ENCODE results near the gene HMGCR.
"Not testable (repeated sequence)": the region's sequence is repeated elsewhere in the genome, so short reads cannot be mapped to it uniquely, and the experiment has no call there.

The HMGCR gene

DNA sequence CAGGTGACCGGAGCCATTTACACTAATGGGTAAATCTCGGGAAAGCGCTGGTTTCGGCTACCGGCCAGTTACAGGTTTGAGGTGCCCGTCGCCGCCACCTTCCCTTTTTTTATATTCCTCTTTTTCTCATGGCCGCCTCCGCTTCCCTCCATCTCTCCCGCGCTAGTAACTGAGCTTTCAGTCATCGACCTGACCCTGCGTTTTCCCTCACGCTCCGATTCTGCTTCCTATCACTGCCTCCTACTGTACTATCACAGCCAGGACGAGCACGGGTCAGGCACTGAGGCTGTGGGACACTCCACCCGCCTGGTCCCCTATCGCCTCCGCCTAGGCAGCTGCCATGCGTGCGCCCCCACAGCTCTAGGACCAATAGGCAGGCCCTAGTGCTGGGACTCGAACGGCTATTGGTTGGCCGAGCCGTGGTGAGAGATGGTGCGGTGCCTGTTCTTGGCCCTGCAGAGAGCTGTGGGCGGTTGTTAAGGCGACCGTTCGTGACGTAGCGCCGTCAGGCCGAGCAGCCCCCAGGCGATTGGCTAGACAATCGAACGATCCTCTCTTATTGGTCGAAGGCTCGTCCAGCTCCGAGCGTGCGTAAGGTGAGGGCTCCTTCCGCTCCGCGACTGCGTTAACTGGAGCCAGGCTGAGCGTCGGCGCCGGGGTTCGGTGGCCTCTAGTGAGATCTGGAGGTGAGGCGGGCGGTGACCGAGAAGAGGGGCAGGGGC is at the start of gene HMGCR:
HMGCR (plus strand) TSS at position 606 of the 722 bp plus-strand sequence. CDS start 5,386 bp downstream, outside the sequence.
- peak; percentile 74 to 100 (median 98) for DNase-seq

DNA sequence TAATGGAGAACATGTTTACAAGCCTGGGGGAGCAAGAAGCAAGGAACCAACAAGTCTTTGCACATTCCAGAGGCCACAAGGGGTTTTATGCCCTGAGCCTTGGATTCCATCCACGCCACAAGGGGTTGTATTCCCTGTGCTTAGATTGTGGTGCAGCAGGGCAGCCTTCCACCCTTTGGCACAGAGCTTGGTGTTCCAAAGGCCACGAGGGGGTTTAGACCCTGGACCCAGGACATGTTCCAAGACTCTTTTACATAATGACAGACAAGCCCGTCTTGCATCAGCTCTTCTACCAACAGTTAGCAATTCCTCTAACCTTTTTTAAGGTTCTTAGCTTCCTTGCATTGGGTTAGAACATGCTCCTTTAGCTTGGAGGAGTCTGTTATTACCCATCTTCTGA is 45.2 kb upstream of the HMGCR start:
- not testable (repeated sequence) for DNase-seq

DNA sequence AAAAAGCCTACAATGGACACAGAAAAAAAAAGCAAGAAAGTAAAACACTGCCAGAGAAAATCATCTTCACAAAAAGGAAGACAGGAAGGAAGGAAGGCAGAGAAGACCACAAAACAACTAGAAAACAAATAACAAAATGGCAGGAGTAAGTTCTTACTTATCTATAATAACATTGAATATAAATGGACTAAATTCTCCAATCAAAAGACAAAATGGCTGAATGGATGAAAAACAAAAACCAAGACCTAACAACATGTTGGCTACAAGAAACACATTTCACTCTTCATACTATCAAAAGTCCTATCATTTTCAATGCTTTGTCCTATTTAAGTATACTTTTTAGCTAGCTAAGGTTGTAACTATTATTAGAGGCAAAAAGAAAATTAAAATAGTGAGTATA is 36.9 kb upstream of the HMGCR start:
- no peak for DNase-seq

DNA sequence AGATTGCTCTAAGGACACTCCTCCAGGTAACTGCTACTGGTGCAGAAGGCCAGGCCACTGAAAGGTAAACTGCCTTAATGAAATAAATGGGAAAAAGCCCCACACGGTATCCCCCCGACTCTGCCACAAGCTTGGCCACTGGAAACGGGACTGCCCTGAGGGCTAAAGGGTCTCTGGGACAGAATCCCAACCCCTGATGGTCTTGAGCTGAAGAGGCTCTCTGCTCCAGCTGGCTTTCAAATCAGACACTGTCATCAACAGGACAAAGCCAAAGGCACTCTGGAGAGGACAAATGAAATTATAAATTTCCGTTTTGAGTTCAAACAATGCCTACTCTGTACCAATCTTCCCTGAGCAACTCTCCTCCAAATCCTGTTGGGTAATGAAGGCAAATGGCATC is 33.6 kb upstream of the HMGCR start:
- DNase-seq = no peak

DNA sequence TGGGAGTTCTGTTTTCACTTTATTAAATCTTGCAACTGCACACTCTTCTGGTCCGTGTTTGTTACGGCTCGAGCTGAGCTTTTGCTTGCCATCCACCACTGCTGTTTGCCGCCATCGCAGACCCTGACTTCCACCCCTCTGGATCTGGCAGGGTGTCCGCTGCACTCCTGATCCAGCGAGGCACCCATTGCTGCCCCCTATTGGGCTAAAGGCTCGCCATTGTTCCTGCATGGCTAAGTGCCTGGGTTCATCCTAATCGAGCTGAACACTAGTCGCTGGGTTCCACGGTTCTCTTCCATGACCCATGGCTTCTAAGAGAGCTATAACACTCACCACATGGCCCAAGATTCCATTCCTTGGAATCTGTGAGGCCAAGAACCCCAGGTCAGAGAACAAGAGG is 32.5 kb upstream of the HMGCR start:
- not testable (repeated sequence) for DNase-seq

DNA sequence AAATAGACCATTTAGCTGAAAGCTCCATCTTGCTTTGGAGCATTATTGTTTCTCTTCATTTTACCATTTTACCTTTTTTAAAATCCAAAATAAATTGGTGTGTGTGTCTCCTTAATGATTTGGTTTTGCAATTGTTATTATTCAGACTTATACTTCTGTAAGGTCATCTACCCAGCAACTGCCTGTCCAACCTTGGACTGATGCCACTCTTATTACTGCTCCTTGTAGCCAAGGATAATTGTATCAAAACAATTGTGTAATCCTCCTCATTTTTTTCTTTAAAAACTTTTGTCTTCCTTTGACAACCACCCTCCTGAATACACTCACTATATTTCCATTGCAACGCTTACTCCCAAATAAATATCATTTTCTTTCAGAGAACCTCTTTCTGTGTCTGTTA is 30.3 kb upstream of the HMGCR start:
- no peak for DNase-seq

DNA sequence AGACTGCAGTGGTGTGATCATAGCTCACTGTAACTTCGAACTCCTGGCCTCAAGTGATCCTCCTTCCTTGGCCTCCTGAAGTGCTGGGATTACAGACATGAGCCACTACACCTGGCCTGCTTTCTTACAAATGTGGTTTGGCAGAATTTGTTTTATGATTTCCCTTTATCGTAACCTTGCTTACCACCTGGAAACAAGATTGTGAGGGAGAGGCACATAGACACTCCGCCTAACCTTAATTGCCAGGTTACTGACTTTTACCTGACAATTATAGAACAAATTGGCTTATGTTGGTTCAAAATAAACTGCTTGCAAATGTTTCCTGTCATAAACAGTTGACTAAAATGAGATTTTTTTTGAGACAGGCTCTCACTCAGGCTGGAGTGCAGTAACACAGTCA is 26.8 kb upstream of the HMGCR start:
- DNase-seq = no peak

DNA sequence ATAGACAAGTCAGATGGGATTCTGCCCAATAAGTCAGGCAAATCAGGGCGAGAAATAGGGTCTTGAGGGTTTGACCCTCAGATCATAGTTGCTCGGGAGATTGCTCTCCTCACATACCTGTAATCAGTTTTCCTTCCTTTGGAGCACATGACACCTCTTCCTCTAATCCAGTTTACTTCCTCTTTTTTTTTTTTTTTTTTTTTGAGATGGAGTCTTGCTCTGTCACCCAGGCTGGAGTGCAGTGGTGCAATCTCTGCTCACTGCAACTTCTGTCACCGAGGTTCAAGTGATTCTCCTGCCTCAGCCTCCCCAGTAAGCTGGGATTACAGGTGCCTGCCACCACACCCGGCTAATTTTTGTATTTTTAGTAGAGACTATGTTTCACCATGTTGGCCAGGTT is 17.9 kb upstream of the HMGCR start:
- not testable (repeated sequence) for DNase-seq

DNA sequence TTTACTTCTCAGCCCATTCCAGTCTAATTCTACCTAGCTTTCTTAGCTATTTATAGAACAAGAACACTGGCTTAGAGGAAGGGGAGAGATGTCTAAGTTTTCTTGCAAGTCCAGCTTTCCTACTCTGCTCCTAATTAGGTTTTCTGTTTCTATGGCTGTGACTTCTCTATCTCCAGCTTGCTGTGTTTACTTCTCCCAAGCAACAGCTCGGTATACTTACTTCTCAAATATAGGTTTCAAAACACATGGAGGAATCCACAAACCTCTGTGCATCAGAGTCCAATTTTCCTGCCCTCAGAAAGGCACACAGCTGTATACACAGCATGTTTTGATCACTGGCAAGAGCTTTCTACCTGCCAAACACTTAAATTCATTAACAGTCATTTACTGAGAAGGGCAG is 17.4 kb upstream of the HMGCR start:
- DNase-seq = no peak

DNA sequence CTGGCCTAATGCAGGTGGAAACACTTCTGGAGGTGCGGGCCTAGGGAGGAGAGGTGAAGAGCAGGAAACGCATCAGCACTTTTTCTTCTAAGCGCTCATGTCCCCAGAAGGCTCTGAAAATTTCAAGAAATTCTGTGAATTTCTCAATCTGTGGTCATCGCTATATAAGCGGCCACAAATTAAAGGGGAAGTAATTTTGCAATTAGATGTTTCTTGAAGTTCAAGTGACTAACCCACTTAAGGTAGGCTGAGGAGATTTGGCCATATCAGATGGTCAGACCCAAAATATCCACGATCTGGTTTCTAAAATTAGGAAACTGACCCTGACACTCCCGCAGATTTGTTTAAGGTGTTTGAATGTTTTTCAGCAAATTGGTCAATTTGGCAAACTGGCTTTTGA is 16.6 kb upstream of the HMGCR start:
- no peak for DNase-seq

DNA sequence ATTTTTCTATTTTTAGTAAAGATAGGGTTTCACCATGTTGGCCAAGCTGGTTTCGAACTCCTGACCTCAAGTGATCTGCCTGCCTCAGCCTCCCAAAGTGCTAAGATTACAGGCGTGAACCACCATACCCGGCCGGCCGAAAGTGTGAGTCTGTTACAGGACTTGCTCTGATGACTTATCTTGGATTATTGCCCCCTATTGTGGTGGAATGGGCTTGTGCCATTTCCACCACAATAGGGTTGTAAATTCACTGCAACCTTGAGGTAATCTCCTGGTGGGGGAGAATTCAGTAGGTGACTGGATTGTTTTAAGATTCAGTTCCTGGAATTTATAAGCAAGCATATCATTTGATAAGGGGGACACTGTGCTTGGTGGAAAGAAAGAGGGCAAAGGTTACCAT is 15.0 kb upstream of the HMGCR start:
- DNase-seq = no peak

DNA sequence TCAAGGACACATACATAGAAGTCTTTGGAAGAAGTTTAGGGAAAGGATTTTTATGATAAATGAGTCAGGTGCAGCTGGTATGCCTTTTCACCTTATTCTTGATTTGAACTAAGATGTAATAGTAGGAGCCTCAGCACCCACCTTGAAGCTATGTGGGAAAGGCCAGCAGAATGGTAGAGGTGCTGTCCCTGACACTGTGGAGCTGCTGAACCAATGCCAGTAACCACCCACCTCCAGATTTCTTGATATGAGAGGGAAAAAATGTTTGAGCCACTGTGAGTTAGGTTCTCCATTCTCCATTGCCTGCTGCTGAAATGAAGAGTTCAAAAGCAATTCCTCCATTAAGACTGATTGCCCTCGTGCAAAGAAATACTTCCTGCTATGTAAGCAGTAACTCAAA is 12.2 kb upstream of the HMGCR start:
- no peak for DNase-seq

DNA sequence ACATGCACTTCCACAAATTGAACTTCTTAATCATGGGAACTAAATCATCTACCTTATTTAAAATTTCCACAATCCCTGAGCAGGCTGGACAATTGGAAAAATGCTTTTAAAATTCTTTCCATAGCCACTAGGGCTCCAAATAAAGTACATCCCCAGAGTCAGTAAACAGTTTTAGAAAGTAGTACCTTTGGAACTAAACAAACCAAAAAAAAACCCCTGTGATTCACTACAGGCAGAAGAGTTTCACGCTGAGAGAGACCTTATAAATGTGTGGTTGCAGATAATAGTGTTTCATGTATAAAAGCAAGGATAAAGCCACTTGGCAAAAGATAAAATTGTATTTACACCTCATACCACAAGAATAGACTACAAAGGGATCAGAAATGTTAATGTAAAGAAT is 11.8 kb upstream of the HMGCR start:
- no peak for DNase-seq

DNA sequence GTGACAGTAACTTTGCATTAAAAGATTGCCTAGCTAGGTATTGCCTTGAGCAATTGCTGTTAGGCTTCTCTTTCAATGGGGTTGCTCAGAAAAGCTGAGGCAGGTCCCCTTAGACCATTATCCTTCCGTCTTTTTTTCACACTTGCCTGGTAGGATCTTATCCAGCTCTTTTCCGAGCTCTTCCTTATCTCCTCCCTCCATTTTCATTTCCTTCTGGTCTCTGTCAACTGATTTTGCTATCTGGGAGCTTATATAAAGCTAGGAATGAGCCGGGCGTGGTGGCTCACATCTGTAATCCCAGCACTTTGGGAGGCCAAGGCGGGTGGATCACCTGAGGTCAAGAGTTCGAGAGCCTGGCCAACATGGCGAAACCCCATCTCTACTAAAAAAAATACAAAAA is 6.6 kb upstream of the HMGCR start:
- DNase-seq = no peak

DNA sequence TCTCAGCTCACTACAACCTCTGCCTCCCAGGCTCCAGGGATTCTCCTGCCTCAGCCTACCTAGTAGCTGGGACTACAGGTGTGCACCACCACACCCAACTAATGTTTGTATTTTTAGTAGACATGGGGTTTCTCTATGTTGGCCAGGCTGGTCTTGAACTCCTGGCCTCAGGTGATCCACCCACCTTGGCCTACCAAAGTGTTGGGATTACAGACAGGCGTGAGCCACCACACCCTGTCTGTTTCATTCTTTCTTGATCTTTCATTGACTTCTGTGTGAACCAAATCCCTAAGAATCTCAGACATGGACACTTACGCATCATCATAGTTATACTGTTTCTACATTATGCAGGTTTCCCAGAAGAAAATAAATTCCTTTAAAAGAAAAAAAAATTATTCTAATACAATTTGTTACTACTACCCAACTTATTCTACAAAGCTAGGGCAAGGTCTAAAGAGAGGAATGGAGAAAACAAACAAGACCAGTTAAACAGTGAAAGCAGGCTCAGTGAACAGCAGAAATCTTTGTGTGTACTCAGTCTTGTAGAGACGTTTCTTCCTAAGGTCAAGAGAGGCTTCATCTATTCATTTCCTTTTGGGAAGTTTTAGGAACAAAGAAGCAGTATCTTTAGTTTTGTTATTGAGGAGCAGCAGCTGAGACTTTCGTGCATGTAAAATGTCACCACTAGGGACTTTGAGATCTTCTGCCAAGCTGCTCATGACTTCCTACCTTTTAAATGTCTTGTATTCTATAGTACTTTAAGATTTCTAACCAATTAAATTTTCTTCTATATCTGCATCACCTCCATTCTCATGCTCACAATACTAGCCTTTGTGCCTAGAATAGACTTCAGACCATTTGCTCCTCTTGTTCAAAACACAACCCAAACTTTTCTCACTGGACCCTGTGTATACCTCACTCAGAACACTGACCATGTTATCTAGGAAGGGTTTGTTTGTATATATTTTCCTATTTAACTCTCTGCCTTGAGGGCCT is 5.6 kb upstream of the HMGCR start:
- DNase-seq = no peak

DNA sequence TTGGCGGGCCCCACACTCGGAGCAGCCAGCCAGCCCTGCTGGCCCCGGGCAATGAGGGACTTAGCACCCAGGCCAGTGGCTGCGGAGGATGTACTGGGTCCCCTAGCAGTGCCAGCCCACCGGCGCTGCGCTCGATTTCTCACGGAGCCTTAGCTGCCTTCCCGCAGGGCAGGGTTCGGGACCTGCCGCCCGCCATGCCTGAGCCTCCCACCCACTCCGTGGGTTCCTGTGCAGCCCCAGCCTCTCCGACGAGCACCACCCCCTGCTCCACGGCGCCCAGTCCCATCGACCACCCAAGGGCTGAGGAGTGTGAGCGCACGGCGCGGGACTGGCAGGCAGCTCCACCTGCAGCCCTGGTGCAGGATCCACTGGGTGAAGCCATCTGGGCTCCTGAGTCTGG is 3.3 kb upstream of the HMGCR start:
- not testable (repeated sequence) for DNase-seq

DNA sequence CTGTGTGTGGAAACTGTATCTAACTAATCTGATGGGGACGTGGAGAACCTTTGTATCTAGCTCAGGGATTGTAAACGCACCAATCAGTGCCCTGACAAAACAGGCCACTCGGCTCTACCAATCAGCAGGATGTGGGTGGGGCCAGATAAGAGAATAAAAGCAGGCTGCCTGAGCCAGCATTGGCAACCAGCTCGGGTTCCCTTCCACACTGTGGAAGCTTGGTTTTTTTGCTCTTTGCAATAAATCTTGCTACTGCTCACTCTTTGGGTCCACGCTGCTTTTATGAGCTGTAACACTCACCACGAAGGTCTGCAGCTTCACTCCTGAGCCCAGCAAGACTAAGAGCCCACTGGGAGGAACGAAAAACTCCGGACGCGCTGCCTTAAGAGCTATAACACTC is 2.6 kb upstream of the HMGCR start:
- not testable (repeated sequence) for DNase-seq

DNA sequence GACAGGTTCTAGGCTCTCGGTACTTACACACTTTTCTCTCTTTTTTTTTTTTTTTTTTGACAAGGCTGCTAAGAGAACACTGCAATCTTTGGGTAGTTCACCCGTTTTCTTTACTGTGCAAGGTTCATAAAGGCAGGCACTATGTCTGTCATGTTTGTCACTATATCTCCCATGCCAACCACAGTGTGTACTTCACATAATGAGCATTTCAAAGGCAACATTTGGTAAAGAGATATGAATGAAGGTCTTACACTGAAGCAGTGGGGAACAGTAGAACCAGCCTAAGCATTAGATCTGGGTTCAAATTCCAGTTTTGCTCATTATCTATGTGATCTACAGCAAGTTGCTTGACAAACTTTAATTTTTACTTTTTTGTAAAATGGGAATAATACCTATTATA is 1.5 kb upstream of the HMGCR start:
- no peak for DNase-seq

DNA sequence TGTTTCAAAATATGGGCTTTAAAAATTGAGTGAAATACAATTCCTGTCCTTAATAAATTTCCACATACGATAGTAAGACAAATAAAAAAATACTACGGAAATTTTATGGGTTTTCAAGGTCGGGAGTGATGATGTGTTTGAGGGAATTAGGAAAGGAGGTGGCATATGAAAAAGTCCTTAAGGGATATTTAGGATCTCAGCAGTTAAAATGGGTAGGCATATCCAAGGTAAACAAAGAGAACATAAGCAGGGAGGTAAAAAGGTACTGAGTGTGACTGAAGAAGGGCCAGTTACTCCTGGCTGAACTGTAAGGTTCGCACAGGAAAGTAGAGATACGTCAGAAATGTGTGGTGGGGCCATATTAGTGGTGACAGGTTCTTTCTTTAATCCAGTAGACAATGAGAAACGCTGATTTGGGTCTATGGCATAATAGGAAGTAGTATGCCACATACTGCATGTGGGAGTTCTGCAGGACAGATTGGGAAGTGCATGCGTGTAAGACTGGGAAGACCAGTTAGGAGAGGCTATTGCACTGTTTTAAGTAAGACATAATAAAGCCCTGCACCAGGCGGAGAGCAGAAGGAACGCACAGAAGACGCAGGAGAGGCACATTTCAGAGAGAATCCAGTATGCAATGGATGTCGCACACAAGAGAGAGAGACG is 937 bp upstream of the HMGCR start:
- peak in 6 of 14 donors; percentile 34 to 83 (median 41) for DNase-seq

DNA sequence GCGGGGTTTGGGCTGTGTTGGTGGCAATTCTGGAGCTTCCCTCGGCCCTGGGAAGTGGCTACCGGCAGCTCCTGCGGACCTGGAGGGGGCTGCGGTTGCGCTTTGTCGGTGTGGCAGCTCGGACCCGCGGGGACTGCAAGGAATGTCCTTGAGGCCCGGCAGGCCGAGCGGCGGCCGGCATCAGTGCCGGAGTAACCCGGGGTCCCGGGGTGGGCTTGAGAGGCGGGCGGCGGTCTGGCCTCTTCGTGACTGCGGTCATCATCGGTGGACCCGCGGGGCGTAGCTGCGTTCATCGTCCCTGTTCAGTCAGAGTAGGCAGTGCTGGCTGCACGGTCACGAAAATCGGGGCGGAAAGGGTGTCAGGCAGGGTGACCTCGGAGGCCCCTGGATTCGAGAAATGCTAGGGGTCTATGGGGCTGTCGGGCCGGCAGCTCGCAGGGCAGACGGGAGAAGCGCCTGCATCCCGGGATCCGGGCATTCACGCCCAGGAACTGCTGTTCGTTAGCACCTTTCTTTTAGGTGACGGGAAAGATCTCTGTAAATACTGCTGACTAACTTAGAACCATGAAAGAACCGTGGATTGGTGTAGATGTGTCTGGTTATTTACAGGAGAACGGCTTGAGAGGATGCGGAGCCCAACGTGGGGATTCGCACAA is 474 bp downstream of the HMGCR start:
- peak in 10 of 14 donors; percentile 15 to 73 (median 59) for DNase-seq

DNA sequence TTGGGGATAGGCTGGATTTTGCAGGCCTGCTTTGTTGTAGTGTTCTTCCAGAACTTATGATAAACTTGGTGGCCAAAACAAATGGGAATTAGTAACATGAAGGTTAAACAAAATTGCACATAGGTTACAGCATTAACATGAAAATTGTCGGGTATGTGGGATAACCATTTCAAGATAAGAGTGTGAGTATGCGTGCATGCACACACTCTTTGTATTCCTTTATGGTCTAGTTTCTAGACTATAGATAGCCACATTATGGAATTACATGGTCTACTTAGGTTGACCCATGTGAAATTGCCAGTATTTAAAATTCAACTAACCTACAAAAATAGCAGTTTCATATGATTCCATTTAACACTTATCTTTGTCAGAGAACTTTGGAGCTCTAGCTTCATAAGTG is 1.4 kb downstream of the HMGCR start:
- DNase-seq = no peak

DNA sequence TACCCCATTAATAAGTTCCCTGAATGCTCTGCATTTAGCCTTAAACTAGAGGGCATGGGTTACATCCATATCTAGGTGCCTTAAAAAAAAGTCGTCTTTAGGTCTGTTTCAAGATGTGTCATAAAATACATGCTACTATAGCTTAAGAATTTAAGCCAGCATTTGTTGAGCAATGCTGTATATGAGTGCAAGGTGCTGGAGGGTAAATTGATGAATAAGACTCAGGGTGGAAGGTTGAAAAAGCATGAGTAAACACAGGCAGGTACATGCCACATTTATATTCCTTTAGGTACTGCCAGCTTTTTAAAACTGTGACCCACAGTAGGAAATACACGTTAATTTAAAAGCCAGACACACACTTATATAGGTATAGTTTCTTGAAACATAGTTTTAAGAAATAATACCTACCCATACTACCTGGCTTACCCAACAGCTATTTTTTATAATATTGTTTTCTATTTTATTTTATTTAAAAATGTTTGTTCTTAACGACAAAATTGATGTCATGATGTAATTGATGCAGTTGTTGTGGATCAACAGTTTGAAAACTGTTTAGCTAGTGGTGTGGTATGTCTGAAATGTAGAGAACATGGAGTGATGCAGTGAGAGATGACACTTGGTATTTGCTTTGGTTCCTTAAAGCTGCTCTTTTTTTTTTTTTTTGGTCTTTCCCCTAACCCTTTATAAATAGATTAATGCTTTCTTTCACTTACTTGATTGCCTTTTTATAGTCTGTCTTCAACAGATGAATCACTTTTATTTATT is 3.9 kb downstream of the HMGCR start:
- no peak for DNase-seq

Data from C1 segment of cervical spinal cord (tissue), 14 donors.